WTC11 (cell line): ENCODE measurements around the gene TEX9. TPM values are rescaled to one million over a fixed set of nuclear protein-coding genes. Genes with fewer than 3 reads are reported as not detected.
"Not testable (repeated sequence)": the region's sequence is repeated elsewhere in the genome, so short reads cannot be mapped to it uniquely, and the experiment has no call there.

Source experiments
- ATAC-seq: fragments of 200-7000 bp; cut with Tn5 transposase; 2 replicates; pipeline ENCODE4 v1.10.0; 2021; ENCODE audit warnings: mild to moderate bottlenecking, moderate library complexity
- CTCF ChIA-PET: fragments of 300-600 bp; sonication (Branson Sonifier 250); formaldehyde crosslinking; loops from one replicate; lab custom pipeline; 2021; ENCODE audit warnings: antibody characterized with exemption; lab: Charles Lee
- POLR2A ChIA-PET: fragments of 350-600 bp; sonication (Branson Sonifier 250); formaldehyde crosslinking; loops from one replicate; lab custom pipeline; 2021; ENCODE audit warnings: antibody characterized with exemption; lab: Charles Lee
- DNase-seq: peaks from one replicate; pipeline ENCODE4 v3.0.0; 2021; ENCODE audit warnings: low spot score
- H3K27ac Mint-ChIP-seq: 2 replicates; pipeline ENCODE4 v1.8.0; 2021; ENCODE audit warnings: mixed read lengths
- H3K27me3 Mint-ChIP-seq: 2 replicates; pipeline ENCODE4 v1.8.0; 2021; ENCODE audit warnings: low read depth, mild to moderate bottlenecking, moderate library complexity, mixed read lengths
- H3K36me3 Mint-ChIP-seq: 2 replicates; pipeline ENCODE4 v1.8.0; 2021; ENCODE audit warnings: mixed read lengths
- H3K4me1 Mint-ChIP-seq: 2 replicates; pipeline ENCODE4 v1.8.0; 2022; ENCODE audit warnings: mixed read lengths
- H3K4me3 Mint-ChIP-seq: 2 replicates; pipeline ENCODE4 v1.8.0; 2021; ENCODE audit warnings: mild to moderate bottlenecking, moderate library complexity, mixed read lengths
- H3K9me3 Mint-ChIP-seq: 2 replicates; pipeline ENCODE4 v1.8.0; 2021; ENCODE audit warnings: mixed read lengths
- ARID4B ChIP-seq: sonication (generic); formaldehyde crosslinking; IDR thresholded peaks from 2 replicates; pipeline ENCODE4 v1.8.0; 2023; ENCODE audit warnings: missing genetic modification reagents, mild to moderate bottlenecking, borderline replicate concordance
- CBFB ChIP-seq: sonication (generic); formaldehyde crosslinking; IDR thresholded peaks from 2 replicates; pipeline ENCODE4 v1.8.1; 2022; ENCODE audit warnings: mild to moderate bottlenecking, low read depth, missing genetic modification reagents
- FOXK1 ChIP-seq: sonication (generic); formaldehyde crosslinking; IDR thresholded peaks from 2 replicates; pipeline ENCODE4 v1.8.0; 2022; ENCODE audit warnings: mild to moderate bottlenecking, moderate library complexity, missing genetic modification reagents
- MLX ChIP-seq: sonication (generic); formaldehyde crosslinking; IDR thresholded peaks from 2 replicates; pipeline ENCODE4 v1.8.1; 2023; ENCODE audit warnings: mild to moderate bottlenecking, missing genetic modification reagents, moderate library complexity
- NFE2L1 ChIP-seq: sonication (generic); formaldehyde crosslinking; IDR thresholded peaks from 2 replicates; pipeline ENCODE4 v1.8.1; 2023; ENCODE audit warnings: missing genetic modification reagents
- NR1H2 ChIP-seq: sonication (generic); formaldehyde crosslinking; IDR thresholded peaks from 2 replicates; pipeline ENCODE4 v1.9.0; 2021; ENCODE audit warnings: mild to moderate bottlenecking, moderate library complexity, missing genetic modification reagents
- PRDM15 ChIP-seq: sonication (generic); formaldehyde crosslinking; IDR thresholded peaks from 2 replicates; pipeline ENCODE4 v1.8.0; 2022; ENCODE audit warnings: missing genetic modification reagents
- SMAD4 ChIP-seq: sonication (generic); formaldehyde crosslinking; IDR thresholded peaks from 2 replicates; pipeline ENCODE4 v1.8.0; 2022; ENCODE audit warnings: mild to moderate bottlenecking, missing genetic modification reagents
- USF1 ChIP-seq: sonication (generic); formaldehyde crosslinking; IDR thresholded peaks from 2 replicates; pipeline ENCODE4 v1.8.0; 2022; ENCODE audit warnings: mild to moderate bottlenecking, missing genetic modification reagents
- ZBTB21 ChIP-seq: sonication (generic); formaldehyde crosslinking; IDR thresholded peaks from 2 replicates; pipeline ENCODE4 v1.8.1; 2023; ENCODE audit warnings: mild to moderate bottlenecking, missing genetic modification reagents, borderline replicate concordance
- ZNF263 ChIP-seq: sonication (generic); formaldehyde crosslinking; IDR thresholded peaks from 2 replicates; pipeline ENCODE4 v1.8.1; 2022; ENCODE audit warnings: low read depth, mild to moderate bottlenecking, moderate library complexity, missing genetic modification reagents
- ZNF317 ChIP-seq: sonication (generic); formaldehyde crosslinking; IDR thresholded peaks from 2 replicates; pipeline ENCODE4 v1.8.1; 2023; ENCODE audit warnings: low read depth, mild to moderate bottlenecking, moderate library complexity, missing genetic modification reagents, borderline replicate concordance
- total RNA-seq: library from RNA; stranded (reverse); gene quantifications from 3 replicates; pipeline ENCODE4 v1.2.3, GENCODE V29; 2021
- TF ChIP-seq, protein P1 (sequence below): sonication (generic); formaldehyde crosslinking; IDR thresholded peaks from 2 replicates; pipeline ENCODE4 v1.8.0; 2022; ENCODE audit warnings: mild to moderate bottlenecking, missing genetic modification reagents
- TF ChIP-seq, protein P2 (sequence below): sonication (generic); formaldehyde crosslinking; IDR thresholded peaks from 2 replicates; pipeline ENCODE4 v1.8.1; 2022; ENCODE audit warnings: mild to moderate bottlenecking, missing genetic modification reagents, moderate library complexity, borderline replicate concordance
- TF ChIP-seq, protein P3 (sequence below): sonication (generic); formaldehyde crosslinking; IDR thresholded peaks from 2 replicates; pipeline ENCODE4 v1.8.1; 2022; ENCODE audit warnings: mild to moderate bottlenecking, moderate library complexity, missing genetic modification reagents

Gene TEX9
- total RNA-seq, 1 experiment from 2014 or later, result 12.2 TPM

GRCh38 chr15:56365075-56365711 lies at the start of gene TEX9 (continued):
- TF ChIP-seq, protein P1, sequence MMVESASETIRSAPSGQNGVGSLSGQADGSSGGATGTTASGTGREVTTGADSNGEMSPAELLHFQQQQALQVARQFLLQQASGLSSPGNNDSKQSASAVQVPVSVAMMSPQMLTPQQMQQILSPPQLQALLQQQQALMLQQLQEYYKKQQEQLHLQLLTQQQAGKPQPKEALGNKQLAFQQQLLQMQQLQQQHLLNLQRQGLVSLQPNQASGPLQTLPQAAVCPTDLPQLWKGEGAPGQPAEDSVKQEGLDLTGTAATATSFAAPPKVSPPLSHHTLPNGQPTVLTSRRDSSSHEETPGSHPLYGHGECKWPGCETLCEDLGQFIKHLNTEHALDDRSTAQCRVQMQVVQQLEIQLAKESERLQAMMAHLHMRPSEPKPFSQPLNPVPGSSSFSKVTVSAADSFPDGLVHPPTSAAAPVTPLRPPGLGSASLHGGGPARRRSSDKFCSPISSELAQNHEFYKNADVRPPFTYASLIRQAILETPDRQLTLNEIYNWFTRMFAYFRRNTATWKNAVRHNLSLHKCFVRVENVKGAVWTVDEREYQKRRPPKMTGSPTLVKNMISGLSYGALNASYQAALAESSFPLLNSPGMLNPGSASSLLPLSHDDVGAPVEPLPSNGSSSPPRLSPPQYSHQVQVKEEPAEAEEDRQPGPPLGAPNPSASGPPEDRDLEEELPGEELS (CRISPR knock-in tag), result 0 out of 2 replicates have a peak, but pooled peaks have one; percentile 21
- TF ChIP-seq MLX, result no peak

GRCh38 chr15:56316561-56316960 lies 48.7 kb upstream of the TEX9 start:
- CTCF ChIA-PET, ATAC-seq, POLR2A ChIA-PET, H3K27ac Mint-ChIP-seq, H3K27me3 Mint-ChIP-seq: not testable (repeated sequence)
- 0 out of 2 replicates have a peak, but pooled peaks have one; percentile 46 for TF ChIP-seq FOXK1 (CRISPR knock-in tag)
- TF ChIP-seq, protein P1 (CRISPR knock-in tag), result 0 out of 2 replicates have a peak, but pooled peaks have one; percentile 29
- Mint-ChIP-seq H3K9me3 (peaks cover 21% of the 10 kb centered on the region), H3K4me1 (peaks cover 12% of the 10 kb centered on the region), H3K4me3 (peak overlapping the region; percentile 58), H3K36me3 (peaks cover 17% of the 10 kb centered on the region)
- peak; percentile 64 for DNase-seq

DNA sequence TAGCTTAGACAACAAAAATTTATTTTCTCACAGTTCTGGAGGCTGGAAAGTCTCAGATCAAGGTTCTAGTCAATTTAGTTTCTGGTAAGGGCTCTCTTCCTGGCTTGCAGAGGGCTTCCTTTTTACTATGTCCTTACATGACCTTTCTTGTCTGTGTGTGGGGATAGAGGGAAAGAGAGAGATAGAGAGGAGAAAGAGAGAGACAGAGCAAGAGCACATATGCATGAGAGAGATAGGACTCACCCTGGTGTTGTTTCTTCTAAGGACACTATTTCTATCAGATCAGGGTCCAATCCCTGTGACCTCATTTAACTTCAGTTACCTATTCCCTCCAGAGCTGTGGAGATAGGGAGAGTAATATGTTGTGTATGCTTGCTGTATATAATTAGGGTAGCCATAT lies 44.9 kb upstream of the TEX9 start:
- Mint-ChIP-seq H3K27me3 (no peaks in the 10 kb centered on the region; the same call in 1 of the 2 replicates), H3K27ac (no peak overlapping the region), H3K4me3 (no peak overlapping the region), H3K4me1 (peaks cover 15% of the 10 kb centered on the region), H3K9me3 (peaks cover 21% of the 10 kb centered on the region), H3K36me3 (peaks cover 17% of the 10 kb centered on the region)
- ChIA-PET CTCF (no interaction called here), POLR2A (no interaction called here)
- DNase-seq (no peak), ATAC-seq (no peak)
- TF ChIP-seq ZNF263 (CRISPR knock-in tag), result no peak
- TF ChIP-seq NR1H2 (CRISPR knock-in tag), result no peak
- TF ChIP-seq, protein P2, sequence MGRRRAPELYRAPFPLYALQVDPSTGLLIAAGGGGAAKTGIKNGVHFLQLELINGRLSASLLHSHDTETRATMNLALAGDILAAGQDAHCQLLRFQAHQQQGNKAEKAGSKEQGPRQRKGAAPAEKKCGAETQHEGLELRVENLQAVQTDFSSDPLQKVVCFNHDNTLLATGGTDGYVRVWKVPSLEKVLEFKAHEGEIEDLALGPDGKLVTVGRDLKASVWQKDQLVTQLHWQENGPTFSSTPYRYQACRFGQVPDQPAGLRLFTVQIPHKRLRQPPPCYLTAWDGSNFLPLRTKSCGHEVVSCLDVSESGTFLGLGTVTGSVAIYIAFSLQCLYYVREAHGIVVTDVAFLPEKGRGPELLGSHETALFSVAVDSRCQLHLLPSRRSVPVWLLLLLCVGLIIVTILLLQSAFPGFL (CRISPR knock-in tag), result no peak
- TF ChIP-seq CBFB, result no peak
- TF ChIP-seq, protein P3, sequence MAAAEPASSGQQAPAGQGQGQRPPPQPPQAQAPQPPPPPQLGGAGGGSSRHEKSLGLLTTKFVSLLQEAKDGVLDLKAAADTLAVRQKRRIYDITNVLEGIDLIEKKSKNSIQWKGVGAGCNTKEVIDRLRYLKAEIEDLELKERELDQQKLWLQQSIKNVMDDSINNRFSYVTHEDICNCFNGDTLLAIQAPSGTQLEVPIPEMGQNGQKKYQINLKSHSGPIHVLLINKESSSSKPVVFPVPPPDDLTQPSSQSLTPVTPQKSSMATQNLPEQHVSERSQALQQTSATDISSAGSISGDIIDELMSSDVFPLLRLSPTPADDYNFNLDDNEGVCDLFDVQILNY, result no peak
- no peak for TF ChIP-seq SMAD4
- no peak for TF ChIP-seq PRDM15 (CRISPR knock-in tag)
- TF ChIP-seq ZBTB21 (CRISPR knock-in tag), result no peak
- no peak for TF ChIP-seq NFE2L1
- TF ChIP-seq ZNF317 (CRISPR knock-in tag), result no peak
- TF ChIP-seq ARID4B (CRISPR knock-in tag), result no peak
- no peak for TF ChIP-seq USF1 (CRISPR knock-in tag)
